Endothelial cell (in vitro differentiated cells): ENCODE measurements around the gene ELF1. TPM values are rescaled to one million over a fixed set of nuclear protein-coding genes. Genes with fewer than 3 reads are reported as not detected.
"Not testable (repeated sequence)": the region's sequence is repeated elsewhere in the genome, so short reads cannot be mapped to it uniquely, and the experiment has no call there.

Experiments
- DNase-seq: peaks from one replicate; pipeline ENCODE4 v3.0.0; 2021; ENCODE audit warnings: low spot score
- H3K27ac Mint-ChIP-seq: one replicate; pipeline ENCODE4 v1.8.0; 2021; ENCODE audit warnings: mixed read lengths, inconsistent platforms; ENCODE audit not compliant: unreplicated experiment
- H3K27me3 Mint-ChIP-seq: one replicate; pipeline ENCODE4 v1.8.0; 2021; ENCODE audit warnings: mild to moderate bottlenecking, moderate library complexity, mixed read lengths, inconsistent platforms; ENCODE audit not compliant: unreplicated experiment
- H3K36me3 Mint-ChIP-seq: one replicate; pipeline ENCODE4 v1.8.0; 2021; ENCODE audit warnings: mild to moderate bottlenecking, low read depth, mixed read lengths, inconsistent platforms; ENCODE audit not compliant: unreplicated experiment
- H3K4me1 Mint-ChIP-seq: one replicate; pipeline ENCODE4 v1.8.0; 2021; ENCODE audit warnings: mild to moderate bottlenecking, mixed read lengths, inconsistent platforms; ENCODE audit not compliant: unreplicated experiment
- H3K4me3 Mint-ChIP-seq: one replicate; pipeline ENCODE4 v1.8.0; 2021; ENCODE audit warnings: mild to moderate bottlenecking, mixed read lengths, inconsistent platforms; ENCODE audit not compliant: unreplicated experiment
- H3K9me3 Mint-ChIP-seq: one replicate; pipeline ENCODE4 v1.8.0; 2021; ENCODE audit warnings: mixed read lengths, inconsistent platforms; ENCODE audit not compliant: unreplicated experiment
- CTCF ChIP-seq: fragments of 200-600 bp; sonication (generic); IDR thresholded peaks from one replicate; pipeline ENCODE4 v1.5.0; 2021; ENCODE audit warnings: antibody characterized with exemption; ENCODE audit not compliant: unreplicated experiment
- total RNA-seq: library from RNA; stranded (reverse); fragmentation: NEBNext Ultra II Directional; extraction: Animal tissue kit (Norgen Biotek cat#: 25700); gene quantifications from one replicate; pipeline ENCODE4 v1.2.1, GENCODE V29; 2021; ENCODE audit not compliant: unreplicated experiment

Gene ELF1
- total RNA-seq, 1 donor from 2014 or later, result 46.0 TPM

- H3K27ac Mint-ChIP-seq, result no peak overlapping the region
- no peaks in the 10 kb centered on the region for H3K27me3 Mint-ChIP-seq
- DNase-seq, result no peak
- H3K9me3 Mint-ChIP-seq, result no peaks in the 10 kb centered on the region
- H3K36me3 Mint-ChIP-seq, result peaks cover 5% of the 10 kb centered on the region
- TF ChIP-seq CTCF, result no peak
- peaks cover 4% of the 10 kb centered on the region for H3K4me1 Mint-ChIP-seq
- H3K4me3 Mint-ChIP-seq, result no peak overlapping the region
These were observed 86.9 kb downstream of the ELF1 start for GRCh38 chr13:40932252-40932651.

- Mint-ChIP-seq H3K36me3 (peaks cover 5% of the 10 kb centered on the region), H3K27ac (no peak overlapping the region), H3K27me3 (no peaks in the 10 kb centered on the region), H3K9me3 (no peaks in the 10 kb centered on the region), H3K4me1 (peaks cover 4% of the 10 kb centered on the region), H3K4me3 (no peak overlapping the region)
- no peak for TF ChIP-seq CTCF
- no peak for DNase-seq
These were observed 87.4 kb downstream of the ELF1 start for GRCh38 chr13:40931719-40932118.

GRCh38 chr13:40929883-40930282, 89.2 kb downstream of the ELF1 start:
- not testable (repeated sequence) for DNase-seq, H3K27me3 Mint-ChIP-seq, H3K27ac Mint-ChIP-seq, H3K36me3 Mint-ChIP-seq, H3K4me3 Mint-ChIP-seq, H3K4me1 Mint-ChIP-seq, H3K9me3 Mint-ChIP-seq

- Mint-ChIP-seq H3K27ac (no peak overlapping the region), H3K27me3 (no peaks in the 10 kb centered on the region), H3K36me3 (peaks cover 4% of the 10 kb centered on the region), H3K4me1 (peaks cover 4% of the 10 kb centered on the region), H3K9me3 (no peaks in the 10 kb centered on the region), H3K4me3 (no peak overlapping the region)
- no peak for TF ChIP-seq CTCF
- no peak for DNase-seq
These were observed 90.1 kb downstream of the ELF1 start for GRCh38 chr13:40928980-40929379.

GRCh38 chr13:40927929-40928328, 91.2 kb downstream of the ELF1 start:
- H3K36me3 Mint-ChIP-seq, result no peaks in the 10 kb centered on the region
- peaks cover 4% of the 10 kb centered on the region for H3K4me1 Mint-ChIP-seq
- H3K27me3 Mint-ChIP-seq, result no peaks in the 10 kb centered on the region
- no peak for DNase-seq
- no peak overlapping the region for H3K4me3 Mint-ChIP-seq
- no peaks in the 10 kb centered on the region for H3K9me3 Mint-ChIP-seq
- TF ChIP-seq CTCF, result no peak
- no peak overlapping the region for H3K27ac Mint-ChIP-seq

- no peak for TF ChIP-seq CTCF
- Mint-ChIP-seq H3K4me1 (peaks cover 9% of the 10 kb centered on the region), H3K9me3 (no peaks in the 10 kb centered on the region), H3K27me3 (peaks cover 5% of the 10 kb centered on the region), H3K27ac (no peak overlapping the region), H3K36me3 (peaks cover 6% of the 10 kb centered on the region), H3K4me3 (no peak overlapping the region)
- no peak for DNase-seq
These were observed 95.2 kb downstream of the ELF1 start for GRCh38 chr13:40923867-40924266.
